ENCODE results near the gene CDK7.
"Not testable (repeated sequence)": the region's sequence is repeated elsewhere in the genome, so short reads cannot be mapped to it uniquely, and the experiment has no call there.

Gene CDK7

GRCh38 chr5:69231281-69231680 lies 3.4 kb upstream of the CDK7 start:
- H2AFZ ChIP-seq (ENCODE audit: low read length), result no peak overlapping the region
- H3K27ac ChIP-seq (ENCODE audit: low read length), result no peak overlapping the region
- DNase-seq, result no peak
- no peak overlapping the region for H3K4me3 ChIP-seq (ENCODE audit: low read length)
- H3K9me3 ChIP-seq (replicated peaks; ENCODE audit: insufficient read depth, low read length), result no peaks in the 10 kb centered on the region
- no peaks in the 10 kb centered on the region for H4K20me1 ChIP-seq (ENCODE audit: insufficient read depth, low read length)
- 0 out of 2 replicates have a peak, but pooled peaks cover 3% of the 10 kb centered on the region for H3F3A ChIP-seq (ENCODE audit: insufficient read depth, low read length)
- 0 out of 2 replicates have a peak, but pooled peaks cover 3% of the 10 kb centered on the region for H3K36me3 ChIP-seq (replicated peaks; ENCODE audit: insufficient read depth, low read length)
- no peaks in the 10 kb centered on the region for H3K27me3 ChIP-seq (replicated peaks; ENCODE audit: insufficient read depth, low read length)
- no peak overlapping the region for H3K9ac ChIP-seq (ENCODE audit: low read length)
- H3K4me1 ChIP-seq (ENCODE audit: low read length), result peaks cover 8% of the 10 kb centered on the region
- no peaks in the 10 kb centered on the region for H3K9me2 ChIP-seq (replicated peaks; ENCODE audit: insufficient read depth, low read length)
- no peak overlapping the region for H3K4me2 ChIP-seq (ENCODE audit: low read depth, low read length)
- peaks cover 14% of the 10 kb centered on the region for H3K79me2 ChIP-seq (ENCODE audit: low read length)
- TF ChIP-seq CTCF (IDR thresholded peaks at IDR 0.05; ENCODE audit: low read length) (no peak), EZH2 (optimal IDR thresholded peaks at IDR 0.05; ENCODE audit: low read depth, low read length) (no peak), EZH2phosphoT487 (IDR thresholded peaks at IDR 0.05; ENCODE audit: low read length) (no peak)

GRCh38 chr5:69231851-69232250 lies 2.8 kb upstream of the CDK7 start:
- Histone ChIP-seq H3K4me3 (ENCODE audit: low read length) (no peak overlapping the region), H3K9me3 (replicated peaks; ENCODE audit: insufficient read depth, low read length) (no peaks in the 10 kb centered on the region), H3K27me3 (replicated peaks; ENCODE audit: insufficient read depth, low read length) (no peaks in the 10 kb centered on the region), H3K4me1 (ENCODE audit: low read length) (peaks cover 8% of the 10 kb centered on the region), H4K20me1 (ENCODE audit: insufficient read depth, low read length) (no peaks in the 10 kb centered on the region), H3K36me3 (replicated peaks; ENCODE audit: insufficient read depth, low read length) (0 out of 2 replicates have a peak, but pooled peaks cover 3% of the 10 kb centered on the region), H2AFZ (ENCODE audit: low read length) (no peak overlapping the region), H3K27ac (ENCODE audit: low read length) (no peak overlapping the region), H3K9me2 (replicated peaks; ENCODE audit: insufficient read depth, low read length) (no peaks in the 10 kb centered on the region), H3K4me2 (ENCODE audit: low read depth, low read length) (no peak overlapping the region), H3F3A (ENCODE audit: insufficient read depth, low read length) (0 out of 2 replicates have a peak, but pooled peaks cover 3% of the 10 kb centered on the region), H3K9ac (ENCODE audit: low read length) (no peak overlapping the region), H3K79me2 (ENCODE audit: low read length) (peaks cover 16% of the 10 kb centered on the region)
- TF ChIP-seq EZH2 (optimal IDR thresholded peaks at IDR 0.05; ENCODE audit: low read depth, low read length), result no peak
- no peak for TF ChIP-seq CTCF (IDR thresholded peaks at IDR 0.05; ENCODE audit: low read length)
- no peak for TF ChIP-seq EZH2phosphoT487 (IDR thresholded peaks at IDR 0.05; ENCODE audit: low read length)
- DNase-seq, result no peak

GRCh38 chr5:69236733-69237132 lies 2.0 kb downstream of the CDK7 start:
- H3K4me1 ChIP-seq (ENCODE audit: low read length); H3K4me2 ChIP-seq (ENCODE audit: low read depth, low read length); H3F3A ChIP-seq (ENCODE audit: insufficient read depth, low read length): not testable (repeated sequence)

DNA sequence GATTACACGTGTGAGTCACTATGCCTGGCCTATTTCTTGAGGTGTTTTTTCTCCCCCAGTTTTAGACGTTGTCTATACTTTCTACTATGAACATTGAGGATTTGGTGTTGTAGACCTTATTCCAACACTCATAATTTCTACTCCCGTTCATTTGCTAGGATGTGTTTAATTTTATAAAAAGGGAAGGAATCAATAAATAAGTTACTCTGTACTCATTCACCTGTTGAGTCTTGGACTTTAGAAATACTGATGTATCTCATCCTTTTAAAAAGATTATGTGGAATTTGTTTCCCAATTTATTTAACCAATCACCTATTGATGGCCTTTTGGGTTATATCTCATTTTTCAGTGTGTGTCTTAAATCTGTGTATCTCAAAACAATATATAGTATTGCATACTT lies 3.2 kb downstream of the CDK7 start:
- H3K27ac ChIP-seq (ENCODE audit: low read length), result no peak overlapping the region
- H3K4me2 ChIP-seq (ENCODE audit: low read depth, low read length), result no peak overlapping the region
- no peaks in the 10 kb centered on the region for H3K9me3 ChIP-seq (replicated peaks; ENCODE audit: insufficient read depth, low read length)
- H3F3A ChIP-seq (ENCODE audit: insufficient read depth, low read length), result 0 out of 2 replicates have a peak, but pooled peaks cover 3% of the 10 kb centered on the region
- TF ChIP-seq CTCF (IDR thresholded peaks at IDR 0.05; ENCODE audit: low read length) (no peak), EZH2 (optimal IDR thresholded peaks at IDR 0.05; ENCODE audit: low read depth, low read length) (no peak), EZH2phosphoT487 (IDR thresholded peaks at IDR 0.05; ENCODE audit: low read length) (no peak)
- H3K4me3 ChIP-seq (ENCODE audit: low read length), result no peak overlapping the region
- H3K9me2 ChIP-seq (replicated peaks; ENCODE audit: insufficient read depth, low read length), result no peaks in the 10 kb centered on the region
- DNase-seq, result no peak
- peaks cover 60% of the 10 kb centered on the region for H3K79me2 ChIP-seq (ENCODE audit: low read length)
- H3K9ac ChIP-seq (ENCODE audit: low read length), result no peak overlapping the region
- no peak overlapping the region for H2AFZ ChIP-seq (ENCODE audit: low read length)
- no peaks in the 10 kb centered on the region for H3K36me3 ChIP-seq (replicated peaks; ENCODE audit: insufficient read depth, low read length)
- no peaks in the 10 kb centered on the region for H4K20me1 ChIP-seq (ENCODE audit: insufficient read depth, low read length)
- no peaks in the 10 kb centered on the region for H3K27me3 ChIP-seq (replicated peaks; ENCODE audit: insufficient read depth, low read length)
- peaks cover 8% of the 10 kb centered on the region for H3K4me1 ChIP-seq (ENCODE audit: low read length)

More at GRCh38 chr5:69236733-69237132, 2.0 kb downstream of the CDK7 start:
- not testable (repeated sequence) for H3K27me3 ChIP-seq (replicated peaks; ENCODE audit: insufficient read depth, low read length); H3K9me3 ChIP-seq (replicated peaks; ENCODE audit: insufficient read depth, low read length); H3K27ac ChIP-seq (ENCODE audit: low read length); H3K9me2 ChIP-seq (replicated peaks; ENCODE audit: insufficient read depth, low read length); H2AFZ ChIP-seq (ENCODE audit: low read length); H3K9ac ChIP-seq (ENCODE audit: low read length); DNase-seq; H4K20me1 ChIP-seq (ENCODE audit: insufficient read depth, low read length); H3K4me3 ChIP-seq (ENCODE audit: low read length); H3K36me3 ChIP-seq (replicated peaks; ENCODE audit: insufficient read depth, low read length)
- peaks cover 51% of the 10 kb centered on the region for H3K79me2 ChIP-seq (ENCODE audit: low read length)
